K562 (cell line): Measurements from ENCODE around the gene MCCC1. TPM values are rescaled to one million over a fixed set of nuclear protein-coding genes. Genes with fewer than 3 reads are reported as not detected.
A peak's percentile ranks its signal among the peaks of the same experiment; 100 is the strongest.

ENCODE experiments used
- ATAC-seq: fragments of 200-7000 bp; cut with Tn5 transposase; 3 replicates; pipeline ENCODE4 v1.9.1; 2020; ENCODE audit warnings: moderate library complexity
- BruUV-seq: library from RNA; stranded (reverse); fragments of 400-500 nt; replicated peaks from 2 replicates; lab custom pipeline; 2021; lab: Mats Ljungman, UMichigan
- CTCF ChIA-PET: fragments of 300-600 bp; formaldehyde crosslinking; extraction: SDS; loops from one replicate; lab custom pipeline; 2021; ENCODE audit warnings: low intra/inter-chr PET ratio; lab: Yijun Ruan, JAX
- POLR2A ChIA-PET: fragments of 300-600, 350-650 bp; sonication (Branson Sonifier 250); formaldehyde crosslinking; extraction: SDS; loops from one replicate; lab custom pipeline; 2021; ENCODE audit warnings: antibody characterized with exemption, inconsistent platforms; lab: Yijun Ruan, JAX
- DNase-seq, 4 experiments: peaks; one replicate each; pipeline versions ENCODE4 v3.0.0 to v3.0.0-alpha.2; 2011 to 2018; ENCODE audit warnings: low spot score in 3 of 4, mixed read lengths in 3 of 4; ENCODE audit errors: extremely low read depth in 1 of 4
- FAIRE-seq: peaks from 2 replicates; lab custom pipeline; 2011; peaks lifted over from hg19 to GRCh38; lab: Jason Lieb, UNC
- H2AFZ ChIP-seq: 2 replicates; pipeline ENCODE4 v1.6.0; 2011; ENCODE audit warnings: low read depth, low read length, control low read depth, inconsistent platforms
- H3K27ac ChIP-seq: fragments of 200-600 bp; 3 replicates; pipeline ENCODE4 v1.8.0; 2011; ENCODE audit warnings: low read depth, mild to moderate bottlenecking, control low read depth, inconsistent platforms, low read length, moderate library complexity, mixed read lengths; ENCODE audit errors: extremely low read depth
- H3K27me3 ChIP-seq, 2 experiments: fragments of 300-600 bp in 1 of 2; 2 replicates in 1 of 2; 3 replicates in 1 of 2; pipeline versions ENCODE4 v1.6.0 to v1.8.0; 2011; ENCODE audit warnings: inconsistent platforms in 2 of 2, low read length in 2 of 2, mild to moderate bottlenecking in 1 of 2, mixed read lengths in 1 of 2, moderate library complexity in 1 of 2; ENCODE audit not compliant: control insufficient read depth in 2 of 2, insufficient read depth in 2 of 2
- H3K36me3 ChIP-seq: fragments of 300-600 bp; 3 replicates; pipeline ENCODE4 v1.8.0; 2011; ENCODE audit warnings: mild to moderate bottlenecking, low read length, inconsistent platforms; ENCODE audit not compliant: control insufficient read depth, insufficient read depth
- H3K4me1 ChIP-seq, 2 experiments: fragments of 200-600 bp in 1 of 2; replicated peaks in 1 of 2; 2 replicates in 1 of 2; 3 replicates in 1 of 2; pipeline versions ENCODE4 v1.5.1 to v1.8.0; 2011; ENCODE audit warnings: inconsistent platforms in 2 of 2, low read length in 2 of 2, mild to moderate bottlenecking in 1 of 2, mixed read lengths in 1 of 2, moderate library complexity in 1 of 2; ENCODE audit not compliant: control insufficient read depth in 2 of 2, insufficient read depth in 2 of 2
- H3K4me2 ChIP-seq: 2 replicates; pipeline ENCODE4 v1.6.1; 2011; ENCODE audit warnings: low read length, control low read depth, inconsistent platforms, mixed read lengths; ENCODE audit not compliant: insufficient read depth
- H3K4me3 ChIP-seq: fragments of 200-600 bp; sonication (generic), shearing (Covaris generic); 2 replicates; pipeline ENCODE4 v1.5.1; 2016; ENCODE audit warnings: control low read depth, inconsistent platforms
- H3K79me2 ChIP-seq: fragments of 200-600 bp; 3 replicates; pipeline ENCODE4 v1.8.0; 2011; ENCODE audit warnings: low read length, inconsistent platforms; ENCODE audit not compliant: control insufficient read depth, insufficient read depth
- H3K9ac ChIP-seq, 2 experiments: 2 replicates each; pipeline versions ENCODE4 v1.6.0 to v1.6.1; 2011; ENCODE audit warnings: low read depth in 2 of 2, low read length in 2 of 2, control low read depth in 1 of 2, inconsistent platforms in 1 of 2, mild to moderate bottlenecking in 1 of 2, mixed read lengths in 1 of 2; ENCODE audit not compliant: insufficient read depth in 1 of 2
- H3K9me1 ChIP-seq: one replicate; pipeline ENCODE4 v1.6.0; 2011; ENCODE audit warnings: inconsistent platforms, mild to moderate bottlenecking, low read length, moderate library complexity; ENCODE audit not compliant: control insufficient read depth, insufficient read depth
- H3K9me3 ChIP-seq: replicated peaks from 2 replicates; pipeline ENCODE4 v1.5.1; 2011; ENCODE audit warnings: low read depth, low read length, inconsistent platforms; ENCODE audit not compliant: control insufficient read depth, insufficient read depth
- H4K20me1 ChIP-seq: replicated peaks from 2 replicates; pipeline ENCODE4 v1.6.1; 2011; ENCODE audit warnings: low read length, inconsistent platforms, mixed read lengths; ENCODE audit not compliant: control insufficient read depth, insufficient read depth
- BRD4 ChIP-seq: fragments of 200-600 bp; sonication (generic); IDR thresholded peaks from 2 replicates; pipeline ENCODE4 v1.6.1; 2017; ENCODE audit warnings: inconsistent platforms
- CHAMP1 ChIP-seq: fragments of 450-650 bp; IDR thresholded peaks from 2 replicates; pipeline ENCODE4 v1.6.1; 2016; ENCODE audit warnings: mild to moderate bottlenecking
- CSDE1 ChIP-seq, 2 experiments: fragments of 450-650 bp; IDR thresholded peaks; 2 replicates each; pipeline ENCODE4 v1.6.1; 2016; ENCODE audit warnings: mild to moderate bottlenecking in 1 of 2
- FOXA3 ChIP-seq, 2 experiments: fragments of 450-650 bp in 1 of 2; sonication (generic) in 1 of 2; formaldehyde crosslinking; IDR thresholded peaks in 1 of 2; conservative IDR thresholded peaks in 1 of 2; 2 replicates each; pipeline versions ENCODE4 v1.4.0 to v1.8.0; 2020 to 2022; ENCODE audit warnings: mild to moderate bottlenecking in 2 of 2, missing genetic modification reagents in 1 of 2
- GABPB2 ChIP-seq: fragments of 250-450 bp; sonication (Bioruptor Pico); conservative IDR thresholded peaks from 2 replicates; pipeline ENCODE4 v1.5.1; 2021; ENCODE audit warnings: mild to moderate bottlenecking
- HNRNPH1 ChIP-seq: fragments of 200-400 bp; formaldehyde crosslinking; optimal IDR thresholded peaks from 2 replicates; pipeline ENCODE3; 2017; ENCODE audit warnings: low read depth, mild to moderate bottlenecking, low read length, moderate library complexity
- HNRNPUL1 ChIP-seq: fragments of 200-400 bp; formaldehyde crosslinking; IDR thresholded peaks from 2 replicates; pipeline ENCODE4 v1.6.1; 2017; ENCODE audit warnings: low read length
- KDM4B ChIP-seq, 2 experiments: fragments of 450-650 bp in 1 of 2; sonication (generic) in 1 of 2; IDR thresholded peaks; 2 replicates each; pipeline ENCODE4 v1.6.1; 2016 to 2017; ENCODE audit warnings: borderline replicate concordance in 2 of 2, antibody characterized with exemption in 1 of 2, low read depth in 1 of 2, mild to moderate bottlenecking in 1 of 2
- RBBP5 ChIP-seq: fragments of 200-600 bp; sonication (generic); IDR thresholded peaks from 2 replicates; pipeline ENCODE4 v1.6.1; 2012; ENCODE audit warnings: borderline replicate concordance, mild to moderate bottlenecking, low read length, control low read depth, inconsistent platforms; ENCODE audit not compliant: insufficient read depth, poor library complexity, severe bottlenecking
- SREBF1 ChIP-seq: fragments of 150-350 bp; IDR thresholded peaks from 2 replicates; pipeline ENCODE4 v1.6.1; 2014; ENCODE audit warnings: antibody characterized with exemption, low read depth, low read length, borderline replicate concordance
- YBX1 ChIP-seq: fragments of 450-650 bp; IDR thresholded peaks from 2 replicates; pipeline ENCODE4 v1.7.1; 2016; ENCODE audit warnings: mild to moderate bottlenecking
- ZBTB49 ChIP-seq: sonication (generic); formaldehyde crosslinking; IDR thresholded peaks from 2 replicates; pipeline ENCODE4 v1.8.0; 2022; ENCODE audit warnings: missing genetic modification reagents, mild to moderate bottlenecking, borderline replicate concordance
- ZNF408 ChIP-seq: fragments of 250-450 bp; sonication (Bioruptor Pico); IDR thresholded peaks from 2 replicates; pipeline ENCODE4 v1.4.0; 2020; ENCODE audit warnings: low read depth, mild to moderate bottlenecking, moderate library complexity
- ZNF551 ChIP-seq: fragments of 250-450 bp; sonication (Bioruptor Pico); IDR thresholded peaks from 2 replicates; pipeline ENCODE4 v1.5.0; 2021; ENCODE audit warnings: mild to moderate bottlenecking, moderate library complexity
- ZNF57 ChIP-seq: fragments of 450-650 bp; formaldehyde crosslinking; IDR thresholded peaks from 2 replicates; pipeline ENCODE4 v1.4.0; 2020; ENCODE audit warnings: mild to moderate bottlenecking, moderate library complexity
- WGBS: fragments of 100-300 bp; shearing (Covaris generic); methylation state at CpG from one replicate; pipeline ENCODE4 v1.1.6; 2016; ENCODE audit warnings: low coverage, mixed read lengths; ENCODE audit not compliant: insufficient coverage; ENCODE audit errors: missing lambda C conversion rate; 5-methylcytosine and 5-hydroxymethylcytosine counted together
- in situ Hi-C: fragments of 300-500 bp; cut with MboI; formaldehyde crosslinking; loops from 4 replicates; pipeline ENCODE4 v1.15.0; 2018; ENCODE audit warnings: inconsistent platforms, mixed read lengths
- intact Hi-C: fragments of 100-400 bp; cut with micrococcal nuclease; formaldehyde crosslinking; loops from 2 replicates; pipeline ENCODE4 v1.14.2; 2022
- polyA plus RNA-seq, 8 experiments: library from polyadenylated mRNA; depleted of rRNA in 4 of 8; stranded (reverse) in 5 of 8; unstranded in 3 of 8; fragments of >200 nt; fragmentation: Nextera tagmentation in 2 of 8; fragmentation: Illumina TruSeq in 1 of 8; extraction: Ambion mirVana in 2 of 8; extraction: Trizol in 1 of 8; gene quantifications; 2 replicates each; pipeline versions ENCODE4 v1.2.1 to v1.2.3, GENCODE V29; 2011 to 2014; ENCODE audit warnings: inconsistent platforms in 1 of 8, missing spikeins in 1 of 8
- total RNA-seq, 7 experiments: library from RNA; depleted of rRNA in 6 of 7; stranded (reverse); fragments of >200 nt in 6 of 7; fragmentation: Illumina TruSeq in 2 of 7; extraction: Trizol in 2 of 7; gene quantifications; 2 replicates each; pipeline versions ENCODE4 v1.2.1 to v1.2.3, GENCODE V29; 2011 to 2021; ENCODE audit warnings: low replicate concordance in 1 of 7
- TF ChIP-seq, protein P1 (sequence below), 2 experiments: fragments of 450-650 bp; conservative IDR thresholded peaks; 2 replicates each; pipeline ENCODE4 v1.6.1; 2017; ENCODE audit warnings: mild to moderate bottlenecking in 2 of 2, moderate library complexity in 2 of 2

Gene MCCC1
- total and polyA plus RNA-seq, 9 of the 15 experiments (the other 6 are each of a cell fraction or from before 2014, with no cell fraction given) = 13.7 to 26.9 (median 23.0) TPM

GRCh38 chr3:182979103-182979673 lies 120.1 kb downstream of the MCCC1 start:
- peak overlapping the region; percentile 72 for H3K27ac ChIP-seq
- ChIA-PET POLR2A (interaction anchor here (0.8 to 1.6 kb wide), 5 partner anchors 10 to 69 kb away, joined by 3 to 5 read pairs (median 4); no protein-coding TSS in a partner anchor), CTCF (no interaction called here)
- WGBS = under 1% methylated on average over 10 of the region's 10 CpGs
- H3K79me2 ChIP-seq = peaks cover 58% of the 10 kb centered on the region
- no peaks in the 10 kb centered on the region for H3K9me3 ChIP-seq
- H2AFZ ChIP-seq = peak overlapping the region; percentile 60
- peak in 1 of 4 experiments; percentile 55 for DNase-seq
- H3K27me3 ChIP-seq = no peaks in the 10 kb centered on the region
- H3K36me3 ChIP-seq = no peaks in the 10 kb centered on the region
- peak overlapping the region; percentile 75 to 95 for H3K9ac ChIP-seq
- peaks cover 22 to 36% of the 10 kb centered on the region in 2 experiments for H3K4me1 ChIP-seq
- H3K4me2 ChIP-seq = peak overlapping the region; percentile 89
- in situ Hi-C loops = no loop called here
- H3K4me3 ChIP-seq = peak overlapping the region; percentile 74
- no peak for FAIRE-seq
- intact Hi-C loops = loop anchor here (2.0 kb wide), 1 partner anchor 58 kb away; no protein-coding TSS in a partner anchor
- BruUV-seq = TSS peak; percentile 73
- ATAC-seq = peak; percentile 21
- 0 out of 2 replicates have a peak, but pooled peaks cover 3% of the 10 kb centered on the region for H4K20me1 ChIP-seq
- H3K9me1 ChIP-seq = no peaks in the 10 kb centered on the region
- TF ChIP-seq KDM4B (IDR thresholded peaks at IDR 0.05; ENCODE audit: borderline replicate concordance in 2 of 2, low read depth in 1 of 2) (no peak), CHAMP1 (no peak), RBBP5 (no peak), ZNF408 (no peak), HNRNPH1 (no peak), FOXA3 (CRISPR knock-in tag; conservative IDR thresholded peaks at IDR 0.05 in 1 of 2, IDR thresholded peaks at IDR 0.05 in 1 of 2) (peak; percentile 60 to 91; a peak in 3 of 4 replicates), ZNF57 (CRISPR knock-in tag) (no peak), CSDE1 (IDR thresholded peaks at IDR 0.05) (no peak), ZBTB49 (CRISPR knock-in tag) (no peak), HNRNPUL1 (no peak), SREBF1 (no peak), BRD4 (no peak), ZNF551 (no peak), GABPB2 (CRISPR knock-in tag) (no peak), YBX1 (no peak)
- TF ChIP-seq, protein P1, sequence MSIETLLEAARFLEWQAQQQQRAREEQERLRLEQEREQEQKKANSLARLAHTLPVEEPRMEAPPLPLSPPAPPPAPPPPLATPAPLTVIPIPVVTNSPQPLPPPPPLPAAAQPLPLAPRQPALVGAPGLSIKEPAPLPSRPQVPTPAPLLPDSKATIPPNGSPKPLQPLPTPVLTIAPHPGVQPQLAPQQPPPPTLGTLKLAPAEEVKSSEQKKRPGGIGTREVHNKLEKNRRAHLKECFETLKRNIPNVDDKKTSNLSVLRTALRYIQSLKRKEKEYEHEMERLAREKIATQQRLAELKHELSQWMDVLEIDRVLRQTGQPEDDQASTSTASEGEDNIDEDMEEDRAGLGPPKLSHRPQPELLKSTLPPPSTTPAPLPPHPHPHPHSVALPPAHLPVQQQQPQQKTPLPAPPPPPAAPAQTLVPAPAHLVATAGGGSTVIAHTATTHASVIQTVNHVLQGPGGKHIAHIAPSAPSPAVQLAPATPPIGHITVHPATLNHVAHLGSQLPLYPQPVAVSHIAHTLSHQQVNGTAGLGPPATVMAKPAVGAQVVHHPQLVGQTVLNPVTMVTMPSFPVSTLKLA (conservative IDR thresholded peaks at IDR 0.05) = peak in 1 of 2 experiments; percentile 35; a peak in 1 of 4 replicates
